Astrocyte (in vitro differentiated cells and primary cell): ENCODE measurements around the gene ZNF674. TPM values are rescaled to one million over a fixed set of nuclear protein-coding genes. Genes with fewer than 3 reads are reported as not detected.

Source experiments
- DNase-seq: peaks from one replicate; pipeline ENCODE4 v3.0.0-alpha.2; 2010; ENCODE audit warnings: low read depth
- FAIRE-seq: peaks from 2 replicates; lab custom pipeline; 2011; peaks lifted over from hg19 to GRCh38; lab: Jason Lieb, UNC
- H2AFZ ChIP-seq: 2 replicates; pipeline ENCODE4 v1.6.0; 2012; ENCODE audit warnings: low read depth, low read length, inconsistent platforms
- H3K27ac ChIP-seq: 2 replicates; pipeline ENCODE4 v1.5.1; 2011; ENCODE audit warnings: low read depth, low read length, inconsistent platforms
- H3K27me3 ChIP-seq: 2 replicates; pipeline ENCODE4 v1.6.0; 2011; ENCODE audit warnings: low read length, inconsistent platforms; ENCODE audit not compliant: insufficient read depth
- H3K36me3 ChIP-seq: 2 replicates; pipeline ENCODE4 v1.5.1; 2011; ENCODE audit warnings: low read length, inconsistent platforms; ENCODE audit not compliant: insufficient read depth
- H3K4me1 ChIP-seq: 2 replicates; pipeline ENCODE4 v1.5.1; 2011; ENCODE audit warnings: low read length, inconsistent platforms; ENCODE audit not compliant: insufficient read depth
- H3K4me2 ChIP-seq: 2 replicates; pipeline ENCODE4 v1.6.0; 2012; ENCODE audit warnings: low read length, inconsistent platforms
- H3K4me3 ChIP-seq: 2 replicates; pipeline ENCODE4 v1.5.1; 2011; ENCODE audit warnings: low read depth, mild to moderate bottlenecking, low read length, inconsistent platforms; ENCODE audit not compliant: insufficient read depth
- H3K79me2 ChIP-seq: 2 replicates; pipeline ENCODE4 v1.6.0; 2012; ENCODE audit warnings: mild to moderate bottlenecking, low read length, inconsistent platforms; ENCODE audit not compliant: insufficient read depth
- H3K9ac ChIP-seq: 2 replicates; pipeline ENCODE4 v1.6.0; 2012; ENCODE audit warnings: mild to moderate bottlenecking, low read length, inconsistent platforms
- H3K9me3 ChIP-seq: 2 replicates; pipeline ENCODE4 v1.5.1; 2012; ENCODE audit warnings: low read depth, mild to moderate bottlenecking, low read length, inconsistent platforms; ENCODE audit not compliant: insufficient read depth
- H4K20me1 ChIP-seq: 2 replicates; pipeline ENCODE4 v1.6.0; 2012; ENCODE audit warnings: low read length, inconsistent platforms; ENCODE audit not compliant: insufficient read depth
- H3K27ac Mint-ChIP-seq: one replicate; pipeline ENCODE4 v1.8.0; 2021; ENCODE audit warnings: mild to moderate bottlenecking, mixed read lengths; ENCODE audit not compliant: unreplicated experiment
- H3K27me3 Mint-ChIP-seq: one replicate; pipeline ENCODE4 v1.8.0; 2021; ENCODE audit warnings: low read depth, mixed read lengths; ENCODE audit not compliant: unreplicated experiment
- H3K36me3 Mint-ChIP-seq: one replicate; pipeline ENCODE4 v1.8.0; 2021; ENCODE audit warnings: low read depth, mixed read lengths; ENCODE audit not compliant: unreplicated experiment
- H3K4me1 Mint-ChIP-seq: one replicate; pipeline ENCODE4 v1.8.0; 2021; ENCODE audit warnings: low read depth, mixed read lengths; ENCODE audit not compliant: unreplicated experiment
- H3K4me3 Mint-ChIP-seq: one replicate; pipeline ENCODE4 v1.8.0; 2021; ENCODE audit warnings: mild to moderate bottlenecking, moderate library complexity, mixed read lengths; ENCODE audit not compliant: unreplicated experiment
- H3K9me3 Mint-ChIP-seq: one replicate; pipeline ENCODE4 v1.8.0; 2021; ENCODE audit warnings: mild to moderate bottlenecking, mixed read lengths; ENCODE audit not compliant: unreplicated experiment
- EZH2 ChIP-seq: IDR thresholded peaks from 2 replicates; pipeline ENCODE4 v1.6.1; 2012; ENCODE audit warnings: mild to moderate bottlenecking, low read length, inconsistent platforms; ENCODE audit not compliant: insufficient read depth
- total RNA-seq: library from RNA; stranded (reverse); gene quantifications from 2 replicates; pipeline ENCODE4 v1.2.1, GENCODE V29; 2021
- TF ChIP-seq, protein P1 (sequence below): IDR thresholded peaks from 2 replicates; pipeline ENCODE4 v1.5.1; 2011; ENCODE audit warnings: low read depth, mild to moderate bottlenecking, inconsistent platforms, low read length, moderate library complexity; ENCODE audit not compliant: insufficient read depth

Gene ZNF674
- total RNA-seq, 1 donor from 2014 or later = 5.5 TPM

DNA sequence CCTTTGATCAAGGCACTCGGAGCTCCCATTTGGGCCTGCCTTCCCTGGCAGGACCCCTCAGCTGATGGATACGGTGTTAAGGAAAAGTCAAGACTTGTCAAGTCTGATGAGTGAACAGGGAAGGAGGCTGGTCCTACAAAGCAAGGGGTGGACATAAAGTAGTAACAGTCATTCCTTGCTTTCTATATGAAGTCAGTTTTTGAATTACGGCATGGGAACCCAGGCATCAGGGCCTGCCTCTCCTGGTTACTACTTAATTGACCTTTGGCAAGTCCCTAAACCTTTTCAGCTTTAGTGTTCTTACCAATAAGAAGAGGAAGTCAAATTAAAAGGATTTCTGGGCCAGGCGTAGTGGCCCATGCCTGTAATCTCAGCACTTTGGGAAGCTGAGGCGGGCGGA lies 35.4 kb upstream of the ZNF674 start:
- H3K27ac ChIP-seq = no peak overlapping the region
- no peaks in the 10 kb centered on the region for H3K27me3 ChIP-seq
- no peak overlapping the region for H3K4me2 ChIP-seq
- H3K27ac Mint-ChIP-seq = no peak overlapping the region
- peaks cover 33% of the 10 kb centered on the region for H3K4me1 ChIP-seq
- DNase-seq = no peak
- H3K36me3 Mint-ChIP-seq = no peaks in the 10 kb centered on the region
- no peaks in the 10 kb centered on the region for H3K9me3 Mint-ChIP-seq
- peaks cover 30% of the 10 kb centered on the region for H3K4me1 Mint-ChIP-seq
- no peak overlapping the region for H3K9ac ChIP-seq
- TF ChIP-seq EZH2 = no peak
- TF ChIP-seq, protein P1, sequence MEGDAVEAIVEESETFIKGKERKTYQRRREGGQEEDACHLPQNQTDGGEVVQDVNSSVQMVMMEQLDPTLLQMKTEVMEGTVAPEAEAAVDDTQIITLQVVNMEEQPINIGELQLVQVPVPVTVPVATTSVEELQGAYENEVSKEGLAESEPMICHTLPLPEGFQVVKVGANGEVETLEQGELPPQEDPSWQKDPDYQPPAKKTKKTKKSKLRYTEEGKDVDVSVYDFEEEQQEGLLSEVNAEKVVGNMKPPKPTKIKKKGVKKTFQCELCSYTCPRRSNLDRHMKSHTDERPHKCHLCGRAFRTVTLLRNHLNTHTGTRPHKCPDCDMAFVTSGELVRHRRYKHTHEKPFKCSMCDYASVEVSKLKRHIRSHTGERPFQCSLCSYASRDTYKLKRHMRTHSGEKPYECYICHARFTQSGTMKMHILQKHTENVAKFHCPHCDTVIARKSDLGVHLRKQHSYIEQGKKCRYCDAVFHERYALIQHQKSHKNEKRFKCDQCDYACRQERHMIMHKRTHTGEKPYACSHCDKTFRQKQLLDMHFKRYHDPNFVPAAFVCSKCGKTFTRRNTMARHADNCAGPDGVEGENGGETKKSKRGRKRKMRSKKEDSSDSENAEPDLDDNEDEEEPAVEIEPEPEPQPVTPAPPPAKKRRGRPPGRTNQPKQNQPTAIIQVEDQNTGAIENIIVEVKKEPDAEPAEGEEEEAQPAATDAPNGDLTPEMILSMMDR = no peak
- H2AFZ ChIP-seq = no peak overlapping the region
- FAIRE-seq = no peak
- no peak overlapping the region for H3K4me3 Mint-ChIP-seq
- H4K20me1 ChIP-seq = peaks cover 3% of the 10 kb centered on the region
- no peak overlapping the region for H3K4me3 ChIP-seq
- peaks cover 9% of the 10 kb centered on the region for H3K79me2 ChIP-seq
- H3K36me3 ChIP-seq = no peaks in the 10 kb centered on the region
- no peaks in the 10 kb centered on the region for H3K9me3 ChIP-seq
- H3K27me3 Mint-ChIP-seq = no peaks in the 10 kb centered on the region

DNA sequence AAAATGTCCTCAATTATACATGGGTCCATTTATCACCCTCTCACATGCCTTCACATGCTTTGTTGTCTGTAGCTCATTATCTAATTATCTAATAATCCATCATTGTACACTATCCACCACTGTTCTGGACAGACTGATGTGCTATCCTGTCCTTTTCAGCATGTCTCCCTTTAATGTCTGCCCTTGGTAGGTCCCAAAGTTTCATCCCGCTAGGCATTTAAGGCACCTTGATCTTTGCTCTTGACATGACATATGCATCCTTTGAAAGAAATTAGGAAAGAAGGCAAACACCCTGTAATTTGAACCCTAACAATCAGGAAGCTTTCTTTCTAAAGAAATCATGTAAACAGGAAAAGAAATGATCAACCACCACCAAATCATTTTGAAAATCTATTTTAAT lies 34.0 kb upstream of the ZNF674 start:
- H3K36me3 ChIP-seq = no peaks in the 10 kb centered on the region
- H3K9me3 ChIP-seq = no peaks in the 10 kb centered on the region
- H4K20me1 ChIP-seq = peaks cover 6% of the 10 kb centered on the region
- no peak for DNase-seq
- Mint-ChIP-seq H3K27me3 (no peaks in the 10 kb centered on the region), H3K9me3 (no peaks in the 10 kb centered on the region), H3K36me3 (no peaks in the 10 kb centered on the region), H3K4me3 (no peak overlapping the region), H3K4me1 (peaks cover 27% of the 10 kb centered on the region), H3K27ac (no peak overlapping the region)
- no peak for TF ChIP-seq EZH2
- TF ChIP-seq, protein P1 = no peak
- no peak overlapping the region for H3K4me3 ChIP-seq
- H3K27me3 ChIP-seq = no peaks in the 10 kb centered on the region
- no peak overlapping the region for H3K9ac ChIP-seq
- H3K4me2 ChIP-seq = no peak overlapping the region
- no peak overlapping the region for H2AFZ ChIP-seq
- H3K4me1 ChIP-seq = peaks cover 37% of the 10 kb centered on the region
- H3K79me2 ChIP-seq = peaks cover 9% of the 10 kb centered on the region
- FAIRE-seq = no peak
- no peak overlapping the region for H3K27ac ChIP-seq

DNA sequence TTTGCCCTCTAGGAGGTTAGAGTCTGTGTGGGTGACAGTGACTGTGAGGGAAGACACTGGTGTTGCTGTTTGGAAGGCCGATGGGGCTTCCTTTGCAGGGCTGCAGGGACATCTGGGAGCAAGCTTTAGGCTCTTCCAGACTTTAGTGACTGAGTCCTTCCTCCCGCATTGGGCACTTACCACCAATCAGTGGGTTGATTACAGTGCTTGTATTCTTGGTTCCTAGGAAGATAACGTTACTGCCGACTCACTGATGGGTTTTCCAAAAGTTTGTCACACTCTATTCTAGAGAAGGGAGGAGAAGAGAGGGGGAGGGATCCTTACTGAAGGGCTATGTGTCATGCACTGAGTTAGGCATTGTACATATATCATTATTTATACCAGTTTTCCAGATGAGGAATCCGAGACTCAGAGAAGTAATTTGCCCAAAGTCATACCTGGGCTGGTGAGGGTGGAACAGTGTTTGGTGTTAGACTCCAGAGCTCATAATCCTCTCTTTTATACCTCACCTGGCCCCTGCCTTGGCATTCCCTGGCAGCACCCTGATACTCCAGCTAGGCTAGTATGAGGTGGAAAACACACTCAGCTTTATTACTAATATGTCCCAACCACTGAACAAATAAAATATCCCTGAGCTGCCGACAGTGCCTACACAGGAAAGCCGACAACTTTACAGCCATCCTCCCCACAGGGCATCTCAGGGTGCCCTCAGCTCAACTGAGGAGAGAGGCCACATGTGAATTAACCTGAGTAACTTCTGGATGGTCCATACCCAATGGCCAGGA lies 32.2 kb upstream of the ZNF674 start:
- H3K4me3 ChIP-seq = no peak overlapping the region
- H3K27me3 ChIP-seq = no peaks in the 10 kb centered on the region
- Mint-ChIP-seq H3K9me3 (no peaks in the 10 kb centered on the region), H3K27ac (peak overlapping the region; percentile 18), H3K27me3 (no peaks in the 10 kb centered on the region), H3K4me1 (peaks cover 17% of the 10 kb centered on the region), H3K36me3 (no peaks in the 10 kb centered on the region), H3K4me3 (peak overlapping the region; percentile 88)
- peaks cover 6% of the 10 kb centered on the region for H4K20me1 ChIP-seq
- H3K4me2 ChIP-seq = peak overlapping the region; percentile 92
- H3K9me3 ChIP-seq = no peaks in the 10 kb centered on the region
- H3K79me2 ChIP-seq = peaks cover 9% of the 10 kb centered on the region
- H3K27ac ChIP-seq = peak overlapping the region; percentile 12
- H3K4me1 ChIP-seq = peaks cover 23% of the 10 kb centered on the region
- H2AFZ ChIP-seq = no peak overlapping the region
- FAIRE-seq (no peak), DNase-seq (peak; percentile 50)
- H3K36me3 ChIP-seq = no peaks in the 10 kb centered on the region
- no peak overlapping the region for H3K9ac ChIP-seq
- TF ChIP-seq, protein P1 = no peak
- TF ChIP-seq EZH2 = no peak
